DOHH2 (cell line): ENCODE results near the gene RRP8.

Experiments used
- H3F3A ChIP-seq: fragments of 200-600 bp; sonication (generic), shearing (Covaris generic); 2 replicates; pipeline ENCODE4 v1.6.0; 2016; ENCODE audit warnings: antibody characterized with exemption, mild to moderate bottlenecking; ENCODE audit not compliant: control insufficient read depth, insufficient read depth
- H3K27ac ChIP-seq: fragments of 200-600 bp; sonication (generic); 2 replicates; pipeline ENCODE4 v1.5.1; 2014; ENCODE audit warnings: low read depth, mild to moderate bottlenecking, low read length, moderate library complexity
- H3K27me3 ChIP-seq: fragments of 200-600 bp; sonication (generic); 2 replicates; pipeline ENCODE4 v1.6.1; 2014; ENCODE audit warnings: mild to moderate bottlenecking, low read length, mixed read lengths; ENCODE audit not compliant: control insufficient read depth
- H3K36me3 ChIP-seq: fragments of 200-600 bp; sonication (generic); 2 replicates; pipeline ENCODE4 v1.6.1; 2014; ENCODE audit warnings: mild to moderate bottlenecking, low read length, moderate library complexity, mixed read lengths; ENCODE audit not compliant: control insufficient read depth
- H3K4me1 ChIP-seq: fragments of 200-600 bp; sonication (generic); 2 replicates; pipeline ENCODE4 v1.6.1; 2014; ENCODE audit warnings: mild to moderate bottlenecking, low read length, mixed read lengths; ENCODE audit not compliant: control insufficient read depth
- H3K4me2 ChIP-seq: fragments of 200-600 bp; sonication (generic); 2 replicates; pipeline ENCODE4 v1.6.0; 2014; ENCODE audit warnings: mild to moderate bottlenecking, low read length, moderate library complexity
- H3K4me3 ChIP-seq: fragments of 200-600 bp; sonication (generic); 2 replicates; pipeline ENCODE4 v1.5.1; 2014; ENCODE audit warnings: mild to moderate bottlenecking, low read length, mixed read lengths
- H3K79me2 ChIP-seq: fragments of 200-600 bp; sonication (generic); 2 replicates; pipeline ENCODE4 v1.6.1; 2014; ENCODE audit warnings: mild to moderate bottlenecking, low read length, mixed read lengths; ENCODE audit not compliant: control insufficient read depth
- H3K9me2 ChIP-seq: fragments of 200-600 bp; sonication (generic); replicated peaks from 2 replicates; pipeline ENCODE4 v1.6.1; 2014; ENCODE audit warnings: mild to moderate bottlenecking, low read length, mixed read lengths; ENCODE audit not compliant: control insufficient read depth
- H3K9me3 ChIP-seq: fragments of 200-600 bp; sonication (generic); 2 replicates; pipeline ENCODE4 v1.6.1; 2014; ENCODE audit warnings: antibody characterized with exemption, low read length, mixed read lengths; ENCODE audit not compliant: control insufficient read depth, insufficient read depth
- H4K20me1 ChIP-seq: fragments of 200-600 bp; sonication (generic); 2 replicates; pipeline ENCODE4 v1.6.0; 2014; ENCODE audit warnings: low read depth, mild to moderate bottlenecking, antibody characterized with exemption, low read length, moderate library complexity; ENCODE audit not compliant: control insufficient read depth, insufficient read depth
- EZH2phosphoT487 ChIP-seq: fragments of 200-600 bp; sonication (generic); IDR thresholded peaks from 2 replicates; pipeline ENCODE4 v1.6.1; 2017; ENCODE audit warnings: borderline replicate concordance, mild to moderate bottlenecking, antibody characterized with exemption, low read length, moderate library complexity, mixed read lengths
- TF ChIP-seq, protein P1 (sequence below): fragments of 200-600 bp; sonication (generic); IDR thresholded peaks from one replicate; pipeline ENCODE4 v1.5.1; 2014; ENCODE audit warnings: antibody characterized with exemption, mild to moderate bottlenecking, low read depth, low read length; ENCODE audit not compliant: poor library complexity, severe bottlenecking

Gene RRP8

DNA sequence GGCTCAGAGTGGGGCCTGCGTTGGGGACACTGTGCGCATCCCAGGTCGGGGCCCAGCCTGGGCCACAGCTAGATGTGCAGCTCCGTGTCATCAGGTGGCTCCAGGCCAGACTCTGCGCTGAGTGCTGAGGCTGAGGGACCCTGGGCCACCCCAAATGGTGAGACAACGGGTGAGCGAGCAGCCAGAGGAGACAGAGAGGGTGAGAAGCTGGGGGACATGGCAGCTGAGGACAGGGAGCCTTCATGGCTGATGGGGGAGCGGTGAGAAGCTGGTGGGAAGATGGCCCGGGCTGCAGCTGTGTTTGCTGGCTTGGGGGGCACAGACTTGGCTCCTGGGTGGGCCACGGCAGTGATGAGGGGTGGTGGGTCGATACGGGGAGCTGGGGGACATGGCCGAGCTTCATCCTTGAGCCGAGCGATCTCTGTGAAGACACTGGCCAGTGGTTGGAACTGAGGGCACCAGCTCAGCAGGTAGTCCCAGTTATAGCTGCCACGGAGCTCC, 18.3 kb upstream of the RRP8 start:
- Histone ChIP-seq H4K20me1 (no peaks in the 10 kb centered on the region), H3F3A (no peaks in the 10 kb centered on the region), H3K4me2 (no peak overlapping the region), H3K79me2 (peaks cover 6% of the 10 kb centered on the region), H3K4me1 (peaks cover 20% of the 10 kb centered on the region), H3K4me3 (no peak overlapping the region), H3K27me3 (no peaks in the 10 kb centered on the region), H3K36me3 (no peaks in the 10 kb centered on the region), H3K9me3 (no peaks in the 10 kb centered on the region), H3K27ac (no peak overlapping the region), H3K9me2 (no peaks in the 10 kb centered on the region)
- TF ChIP-seq EZH2phosphoT487, result no peak
- TF ChIP-seq, protein P1, sequence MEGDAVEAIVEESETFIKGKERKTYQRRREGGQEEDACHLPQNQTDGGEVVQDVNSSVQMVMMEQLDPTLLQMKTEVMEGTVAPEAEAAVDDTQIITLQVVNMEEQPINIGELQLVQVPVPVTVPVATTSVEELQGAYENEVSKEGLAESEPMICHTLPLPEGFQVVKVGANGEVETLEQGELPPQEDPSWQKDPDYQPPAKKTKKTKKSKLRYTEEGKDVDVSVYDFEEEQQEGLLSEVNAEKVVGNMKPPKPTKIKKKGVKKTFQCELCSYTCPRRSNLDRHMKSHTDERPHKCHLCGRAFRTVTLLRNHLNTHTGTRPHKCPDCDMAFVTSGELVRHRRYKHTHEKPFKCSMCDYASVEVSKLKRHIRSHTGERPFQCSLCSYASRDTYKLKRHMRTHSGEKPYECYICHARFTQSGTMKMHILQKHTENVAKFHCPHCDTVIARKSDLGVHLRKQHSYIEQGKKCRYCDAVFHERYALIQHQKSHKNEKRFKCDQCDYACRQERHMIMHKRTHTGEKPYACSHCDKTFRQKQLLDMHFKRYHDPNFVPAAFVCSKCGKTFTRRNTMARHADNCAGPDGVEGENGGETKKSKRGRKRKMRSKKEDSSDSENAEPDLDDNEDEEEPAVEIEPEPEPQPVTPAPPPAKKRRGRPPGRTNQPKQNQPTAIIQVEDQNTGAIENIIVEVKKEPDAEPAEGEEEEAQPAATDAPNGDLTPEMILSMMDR, result no peak

DNA sequence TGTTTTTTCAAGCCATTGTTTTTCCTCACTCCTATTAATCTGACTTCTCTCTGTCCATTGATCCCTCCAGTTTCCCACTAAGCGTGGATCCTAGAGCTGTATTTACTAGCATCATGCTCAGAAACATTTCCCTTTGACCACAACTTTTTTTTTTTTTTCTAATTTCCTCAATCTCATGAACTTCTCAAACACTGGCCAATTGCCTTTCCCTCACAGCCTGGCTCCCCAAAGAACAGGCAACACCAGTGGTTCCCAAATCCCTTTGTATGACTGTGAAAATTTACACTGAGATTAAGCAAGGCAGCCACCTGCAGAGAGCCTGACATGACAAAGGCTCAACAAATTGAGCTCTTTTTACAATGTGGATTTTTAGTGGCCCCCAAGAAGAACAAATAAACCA, 17.2 kb upstream of the RRP8 start:
- Histone ChIP-seq H3K27me3 (no peaks in the 10 kb centered on the region), H3K9me3 (no peaks in the 10 kb centered on the region), H3K79me2 (peaks cover 6% of the 10 kb centered on the region), H3K4me1 (peaks cover 20% of the 10 kb centered on the region), H3F3A (no peaks in the 10 kb centered on the region), H4K20me1 (no peaks in the 10 kb centered on the region), H3K9me2 (no peaks in the 10 kb centered on the region), H3K27ac (no peak overlapping the region), H3K4me3 (no peak overlapping the region), H3K36me3 (no peaks in the 10 kb centered on the region), H3K4me2 (no peak overlapping the region)
- TF ChIP-seq EZH2phosphoT487, result no peak
- TF ChIP-seq, protein P1, result no peak

DNA sequence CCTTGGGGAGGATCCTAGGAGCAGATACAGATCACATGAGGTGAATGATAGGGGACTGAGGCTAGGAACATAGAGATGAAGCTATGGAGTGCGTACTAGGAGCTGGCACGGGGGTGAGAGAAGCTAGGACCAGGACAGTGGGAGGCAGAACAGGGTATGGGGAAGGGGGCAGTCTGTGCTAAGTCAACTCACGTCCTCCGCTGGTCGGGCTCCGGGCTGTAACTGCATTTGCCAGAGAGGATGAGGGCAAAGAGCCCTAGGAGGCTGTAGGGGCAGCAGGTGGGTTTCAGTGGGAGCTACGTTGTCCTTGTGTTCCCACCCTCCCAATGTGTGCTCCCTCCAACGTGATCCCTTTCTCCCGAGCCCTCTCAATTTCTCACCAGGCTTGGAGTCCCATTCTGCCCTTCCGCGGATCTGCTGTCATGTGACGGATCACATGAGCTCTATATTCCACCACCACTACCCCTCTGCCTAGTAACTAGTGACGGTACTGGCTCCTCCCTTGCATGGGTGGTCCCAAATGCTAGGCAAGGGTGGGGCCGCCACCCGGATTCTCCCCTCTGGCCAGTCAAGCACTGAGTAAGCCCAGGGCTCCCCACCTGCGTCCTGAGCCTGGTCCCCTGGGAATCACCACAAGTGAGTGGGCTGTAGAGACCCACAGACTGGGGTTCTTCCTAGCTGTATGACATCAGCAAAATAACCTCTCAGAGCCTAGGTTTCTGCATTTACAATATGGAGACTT, 15.8 kb upstream of the RRP8 start, which contains the start of gene TPP1:
Gene TPP1, minus strand, starts transcription at position 419 of the 742 bp plus-strand sequence. Its CDS starts 22 bp downstream, at position 397.
- Histone ChIP-seq H3K4me3 (peak within 1 kb of the TSS; percentile 87), H3K4me1 (peaks cover 20% of the 10 kb centered on the region), H3F3A (no peaks in the 10 kb centered on the region), H3K79me2 (peaks cover 6% of the 10 kb centered on the region), H3K9me2 (no peaks in the 10 kb centered on the region), H3K9me3 (no peaks in the 10 kb centered on the region), H3K27me3 (no peaks in the 10 kb centered on the region), H3K36me3 (no peaks in the 10 kb centered on the region), H3K27ac (no peak within 1 kb of the TSS), H4K20me1 (no peaks in the 10 kb centered on the region), H3K4me2 (peak within 1 kb of the TSS; percentile 83)
- no peak for TF ChIP-seq EZH2phosphoT487
- TF ChIP-seq, protein P1, result no peak
